ENCODE results near the gene IL1RL2.

The IL1RL2 gene

GRCh38 chr2:102226612-102227391, 40.0 kb downstream of the IL1RL2 start:
- Histone ChIP-seq H3K4me3 (IDR thresholded peaks at IDR 0.05; ENCODE audit: insufficient read depth, low read depth, low read length) (no peak overlapping the region), H2AFZ (ENCODE audit: low read depth) (no peak overlapping the region), H3K27ac (no peak overlapping the region)

GRCh38 chr2:102229141-102229769, 42.4 kb downstream of the IL1RL2 start:
- Histone ChIP-seq H3K4me2 (no peak overlapping the region), H2AFZ (ENCODE audit: low read depth) (no peak overlapping the region), H4K20me1 (ENCODE audit: insufficient read depth) (no peaks in the 10 kb centered on the region), H3K79me2 (ENCODE audit: insufficient read depth, low read depth) (no peaks in the 10 kb centered on the region), H3K36me3 (ENCODE audit: insufficient read depth) (no peaks in the 10 kb centered on the region), H3K4me1 (ENCODE audit: low read depth, poor library complexity, severe bottlenecking) (no peaks in the 10 kb centered on the region), H3K27me3 (ENCODE audit: insufficient read depth, low read depth) (no peaks in the 10 kb centered on the region), H3K4me3 (IDR thresholded peaks at IDR 0.05; ENCODE audit: insufficient read depth, low read depth, low read length) (no peak overlapping the region), H3K27ac (no peak overlapping the region), H3K9ac (no peak overlapping the region)
- no peak for TF ChIP-seq CTCF (conservative IDR thresholded peaks at IDR 0.05; ENCODE audit: low read depth, low read length)

More at GRCh38 chr2:102226612-102227391, 40.0 kb downstream of the IL1RL2 start:
- Histone ChIP-seq H3K4me1 (ENCODE audit: low read depth, poor library complexity, severe bottlenecking) (no peaks in the 10 kb centered on the region), H3K4me2 (no peak overlapping the region), H3K9ac (no peak overlapping the region), H3K79me2 (ENCODE audit: insufficient read depth, low read depth) (no peaks in the 10 kb centered on the region), H3K27me3 (ENCODE audit: insufficient read depth, low read depth) (no peaks in the 10 kb centered on the region), H4K20me1 (ENCODE audit: insufficient read depth) (no peaks in the 10 kb centered on the region), H3K36me3 (ENCODE audit: insufficient read depth) (no peaks in the 10 kb centered on the region)
- TF ChIP-seq CTCF (conservative IDR thresholded peaks at IDR 0.05; ENCODE audit: low read depth, low read length) = no peak

GRCh38 chr2:102230410-102230909, 43.6 kb downstream of the IL1RL2 start:
- Histone ChIP-seq H3K9ac (no peak overlapping the region), H3K79me2 (ENCODE audit: insufficient read depth, low read depth) (no peaks in the 10 kb centered on the region), H3K4me3 (IDR thresholded peaks at IDR 0.05; ENCODE audit: insufficient read depth, low read depth, low read length) (no peak overlapping the region), H3K27me3 (ENCODE audit: insufficient read depth, low read depth) (no peaks in the 10 kb centered on the region), H3K4me1 (ENCODE audit: low read depth, poor library complexity, severe bottlenecking) (no peaks in the 10 kb centered on the region), H2AFZ (ENCODE audit: low read depth) (no peak overlapping the region), H3K4me2 (no peak overlapping the region), H4K20me1 (ENCODE audit: insufficient read depth) (no peaks in the 10 kb centered on the region), H3K27ac (no peak overlapping the region), H3K36me3 (ENCODE audit: insufficient read depth) (no peaks in the 10 kb centered on the region)
- no peak for TF ChIP-seq CTCF (conservative IDR thresholded peaks at IDR 0.05; ENCODE audit: low read depth, low read length)

- Histone ChIP-seq H3K27ac (no peak overlapping the region), H3K9ac (no peak overlapping the region), H3K4me2 (no peak overlapping the region), H3K4me1 (ENCODE audit: low read depth, poor library complexity, severe bottlenecking) (no peaks in the 10 kb centered on the region), H3K36me3 (ENCODE audit: insufficient read depth) (no peaks in the 10 kb centered on the region), H3K79me2 (ENCODE audit: insufficient read depth, low read depth) (no peaks in the 10 kb centered on the region), H4K20me1 (ENCODE audit: insufficient read depth) (no peaks in the 10 kb centered on the region), H3K27me3 (ENCODE audit: insufficient read depth, low read depth) (no peaks in the 10 kb centered on the region), H3K4me3 (IDR thresholded peaks at IDR 0.05; ENCODE audit: insufficient read depth, low read depth, low read length) (no peak overlapping the region), H2AFZ (ENCODE audit: low read depth) (no peak overlapping the region)
- TF ChIP-seq CTCF (conservative IDR thresholded peaks at IDR 0.05; ENCODE audit: low read depth, low read length) = no peak
Observed at GRCh38 chr2:102233132-102233884, 46.5 kb downstream of the IL1RL2 start.
